Breast epithelium (tissue), 4 donors: ENCODE data around the gene LDLRAD3. TPM values are rescaled to one million over a fixed set of nuclear protein-coding genes. Genes with fewer than 3 reads are reported as not detected.
A peak's percentile ranks its signal among the peaks of the same experiment; 100 is the strongest.

Experiments used
- DNase-seq, 2 donors: peaks; one replicate each; pipeline ENCODE4 v3.0.0-alpha.2; 2019; ENCODE audit warnings: low spot score in 2 of 2
- H3K27ac ChIP-seq, 2 donors: fragments of 200-600 bp; sonication (generic) in 1 of 2; one replicate each; pipeline ENCODE4 v1.5.1; 2016 to 2019; ENCODE audit warnings: mild to moderate bottlenecking in 1 of 2
- H3K27me3 ChIP-seq, 2 donors: fragments of 200-600 bp; sonication (generic) in 1 of 2; one replicate each; pipeline versions ENCODE4 v1.5.1 to v1.6.0; 2017 to 2019; ENCODE audit warnings: control low read depth in 1 of 2, mild to moderate bottlenecking in 1 of 2
- H3K36me3 ChIP-seq: fragments of 200-600 bp; one replicate; pipeline ENCODE4 v1.5.1; 2019
- H3K4me1 ChIP-seq, 2 donors: fragments of 200-600 bp; sonication (generic); one replicate each; pipeline ENCODE4 v1.5.1; 2016 to 2019; ENCODE audit warnings: control low read depth in 1 of 2
- H3K4me3 ChIP-seq, 3 donors: fragments of 200-600 bp; sonication (generic); 1 replicate in 2 of 3; 2 replicates in 1 of 3; pipeline ENCODE4 v1.5.1; 2016 to 2019; ENCODE audit warnings: mild to moderate bottlenecking in 3 of 3, moderate library complexity in 2 of 3
- H3K9me3 ChIP-seq, 2 donors: fragments of 200-600 bp; sonication (generic) in 1 of 2; one replicate each; pipeline ENCODE4 v1.5.1; 2016 to 2019; ENCODE audit warnings: control low read depth in 1 of 2
- POLR2A ChIP-seq: fragments of 450-650 bp; IDR thresholded peaks from one replicate; pipeline ENCODE4 v1.6.1; 2016; ENCODE audit warnings: antibody characterized with exemption, mild to moderate bottlenecking, moderate library complexity
- POLR2AphosphoS5 ChIP-seq, 3 donors: sonication (generic); formaldehyde crosslinking; IDR thresholded peaks; one replicate each; pipeline ENCODE4 v1.6.1; 2017; ENCODE audit warnings: antibody characterized with exemption in 3 of 3
- intact Hi-C: fragments of 100-400 bp; cut with DNase I; formaldehyde crosslinking; loops from one replicate; pipeline ENCODE4 v1.15.1; 2023; ENCODE audit warnings: low total_unique reads
- total RNA-seq, 3 donors: library from RNA; depleted of rRNA; stranded (reverse); fragments of >200 nt; gene quantifications; one replicate each; pipeline ENCODE4 v1.1.0, GENCODE V29; 2016
- TF ChIP-seq, protein P1 (sequence below), 3 donors: fragments of 450-650 bp; IDR thresholded peaks; one replicate each; pipeline ENCODE4 v1.5.1; 2016 to 2017; ENCODE audit warnings: antibody characterized with exemption in 3 of 3, mild to moderate bottlenecking in 3 of 3, moderate library complexity in 3 of 3

The LDLRAD3 gene
- total RNA-seq, 3 donors from 2014 or later, result 20.3 to 45.4 (median 40.6) TPM

DNA sequence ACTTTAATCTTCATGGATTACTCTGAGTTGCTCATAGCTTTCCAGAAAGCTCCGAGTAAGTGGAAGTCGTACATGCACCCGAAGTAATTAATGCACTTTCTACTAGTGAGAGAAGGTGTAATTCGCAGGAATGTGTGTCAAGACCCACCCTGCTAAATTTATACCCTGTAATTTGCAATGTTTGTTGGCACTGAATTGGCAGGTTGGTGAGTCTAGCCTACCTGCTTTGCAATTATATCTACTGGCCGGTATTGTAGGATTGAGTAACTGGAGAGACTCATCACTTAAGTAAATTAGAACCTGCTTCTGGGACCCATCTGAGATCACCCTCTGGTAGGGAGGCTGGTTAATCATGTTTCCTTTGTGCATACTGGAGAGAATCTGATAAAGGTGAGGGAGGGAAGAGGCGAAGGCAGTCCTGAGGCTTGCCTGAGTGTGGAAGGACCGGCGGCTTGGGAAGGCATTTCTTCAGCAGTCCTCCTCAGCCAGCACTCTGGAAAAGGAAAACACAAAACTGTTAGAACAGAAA, 63.3 kb downstream of the LDLRAD3 start:
- H3K27ac ChIP-seq, result peak overlapping the region; percentile 41 to 58
- intact Hi-C loops, result no loop called here

DNA sequence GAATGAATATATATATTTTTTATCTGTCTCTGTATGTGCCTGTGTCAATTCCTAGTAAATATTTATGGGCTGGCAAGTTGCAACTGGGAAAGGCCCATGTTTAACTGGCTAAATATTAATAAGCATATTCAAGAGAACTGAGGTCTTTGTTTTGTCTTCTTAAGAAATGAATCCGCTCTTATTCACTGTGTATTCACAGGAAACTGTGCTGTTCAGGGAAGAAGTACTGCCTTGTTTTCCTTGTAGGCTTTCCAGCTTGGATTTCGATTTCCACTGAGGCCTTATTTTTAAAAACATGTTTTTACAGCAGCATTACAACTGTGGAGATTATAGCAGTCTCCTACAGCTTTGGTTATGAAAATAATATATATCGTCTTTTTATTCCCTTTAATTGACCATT, 64.7 kb downstream of the LDLRAD3 start:
- intact Hi-C loops, result no loop called here
- no peak for TF ChIP-seq POLR2AphosphoS5 (IDR thresholded peaks at IDR 0.05)
- no peak for TF ChIP-seq POLR2A
- TF ChIP-seq, protein P1, sequence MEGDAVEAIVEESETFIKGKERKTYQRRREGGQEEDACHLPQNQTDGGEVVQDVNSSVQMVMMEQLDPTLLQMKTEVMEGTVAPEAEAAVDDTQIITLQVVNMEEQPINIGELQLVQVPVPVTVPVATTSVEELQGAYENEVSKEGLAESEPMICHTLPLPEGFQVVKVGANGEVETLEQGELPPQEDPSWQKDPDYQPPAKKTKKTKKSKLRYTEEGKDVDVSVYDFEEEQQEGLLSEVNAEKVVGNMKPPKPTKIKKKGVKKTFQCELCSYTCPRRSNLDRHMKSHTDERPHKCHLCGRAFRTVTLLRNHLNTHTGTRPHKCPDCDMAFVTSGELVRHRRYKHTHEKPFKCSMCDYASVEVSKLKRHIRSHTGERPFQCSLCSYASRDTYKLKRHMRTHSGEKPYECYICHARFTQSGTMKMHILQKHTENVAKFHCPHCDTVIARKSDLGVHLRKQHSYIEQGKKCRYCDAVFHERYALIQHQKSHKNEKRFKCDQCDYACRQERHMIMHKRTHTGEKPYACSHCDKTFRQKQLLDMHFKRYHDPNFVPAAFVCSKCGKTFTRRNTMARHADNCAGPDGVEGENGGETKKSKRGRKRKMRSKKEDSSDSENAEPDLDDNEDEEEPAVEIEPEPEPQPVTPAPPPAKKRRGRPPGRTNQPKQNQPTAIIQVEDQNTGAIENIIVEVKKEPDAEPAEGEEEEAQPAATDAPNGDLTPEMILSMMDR (IDR thresholded peaks at IDR 0.05), result no peak
- Histone ChIP-seq H3K4me1 (peaks cover 0 to 15% of the 10 kb centered on the region in 2 donors), H3K27me3 (no peaks in the 10 kb centered on the region), H3K36me3 (no peaks in the 10 kb centered on the region), H3K4me3 (no peak overlapping the region), H3K9me3 (peaks cover 0 to 7% of the 10 kb centered on the region in 2 donors), H3K27ac (peak overlapping the region in 1 of 2 donors; percentile 58)
- no peak for DNase-seq

More for the DNA sequence above, 63.3 kb downstream of the LDLRAD3 start:
- TF ChIP-seq POLR2A, result no peak
- TF ChIP-seq, protein P1 (IDR thresholded peaks at IDR 0.05), result no peak
- TF ChIP-seq POLR2AphosphoS5 (IDR thresholded peaks at IDR 0.05), result no peak
- Histone ChIP-seq H3K4me1 (peaks cover 0 to 15% of the 10 kb centered on the region in 2 donors), H3K36me3 (no peaks in the 10 kb centered on the region), H3K27me3 (no peaks in the 10 kb centered on the region), H3K4me3 (no peak overlapping the region), H3K9me3 (peaks cover 0 to 7% of the 10 kb centered on the region in 2 donors)
- DNase-seq, result no peak

DNA sequence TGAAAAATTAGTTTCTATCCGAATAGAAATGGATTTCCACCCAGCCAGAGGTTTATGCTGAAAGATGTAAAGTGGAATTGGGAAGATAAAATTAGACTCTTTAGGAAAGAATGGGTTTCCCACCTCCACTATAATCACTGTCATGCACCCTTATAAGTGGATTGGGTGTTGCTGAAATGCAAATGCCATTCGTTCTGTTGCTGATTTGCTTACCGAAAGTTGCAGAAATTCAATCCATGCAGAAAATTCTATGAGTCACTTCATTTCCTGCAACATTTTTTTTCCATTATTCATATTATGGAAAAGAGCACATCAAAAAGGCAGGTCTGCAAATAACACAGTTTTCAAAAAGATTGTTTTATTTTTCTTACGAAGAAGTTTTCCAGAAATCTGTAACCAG, 65.6 kb downstream of the LDLRAD3 start:
- H3K36me3 ChIP-seq, result no peaks in the 10 kb centered on the region
- H3K4me1 ChIP-seq, result peaks cover 0 to 15% of the 10 kb centered on the region in 2 donors
- TF ChIP-seq, protein P1 (IDR thresholded peaks at IDR 0.05), result no peak
- no peak for TF ChIP-seq POLR2AphosphoS5 (IDR thresholded peaks at IDR 0.05)
- no peak for TF ChIP-seq POLR2A
- H3K9me3 ChIP-seq, result peaks cover 0 to 5% of the 10 kb centered on the region in 2 donors
- H3K27ac ChIP-seq, result peak overlapping the region in 1 of 2 donors; percentile 58
- no peak for DNase-seq
- intact Hi-C loops, result no loop called here
- no peak overlapping the region for H3K4me3 ChIP-seq
- no peaks in the 10 kb centered on the region for H3K27me3 ChIP-seq

DNA sequence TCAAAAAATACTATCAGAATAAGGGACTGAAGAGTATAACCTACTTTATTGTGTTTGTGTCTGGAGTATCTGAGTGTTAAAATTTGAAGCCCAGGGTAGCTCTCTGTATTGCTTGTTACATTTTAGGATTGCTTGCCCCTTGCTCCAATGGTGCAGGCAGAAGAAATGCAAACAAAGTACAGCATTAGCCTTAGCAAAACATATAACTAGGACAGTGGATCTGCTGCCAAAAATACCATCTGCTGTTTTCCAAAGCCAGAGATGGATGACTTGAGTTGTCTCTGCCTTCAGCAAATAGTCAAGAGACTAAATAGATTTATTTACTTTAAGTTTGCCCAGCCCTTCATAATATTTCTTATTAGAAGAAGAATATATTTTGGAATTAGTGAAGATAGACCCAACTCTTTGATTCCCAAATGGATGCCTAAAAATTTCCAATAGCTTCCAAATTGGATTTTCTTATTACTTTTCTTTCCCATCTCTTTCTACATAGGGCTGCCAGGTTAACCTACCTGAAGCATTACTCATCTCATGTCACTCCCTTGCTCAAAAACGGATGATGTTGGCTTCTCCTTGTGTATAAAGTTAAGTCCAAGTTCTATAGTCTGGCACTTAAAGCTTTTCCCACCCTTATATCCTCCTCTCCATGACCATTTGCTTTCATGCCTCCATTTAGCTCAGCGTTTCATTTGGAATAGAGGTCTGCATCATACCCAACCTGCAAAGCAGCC, 66.3 kb downstream of the LDLRAD3 start:
- peak overlapping the region in 1 of 2 donors; percentile 8 for H3K27ac ChIP-seq
- peaks cover 0 to 15% of the 10 kb centered on the region in 2 donors for H3K4me1 ChIP-seq
- no peak overlapping the region for H3K4me3 ChIP-seq
- DNase-seq, result no peak
- TF ChIP-seq, protein P1 (IDR thresholded peaks at IDR 0.05), result no peak
- no peak for TF ChIP-seq POLR2A
- TF ChIP-seq POLR2AphosphoS5 (IDR thresholded peaks at IDR 0.05), result no peak
- intact Hi-C loops, result no loop called here
- no peaks in the 10 kb centered on the region for H3K9me3 ChIP-seq
- H3K27me3 ChIP-seq, result no peaks in the 10 kb centered on the region
- no peaks in the 10 kb centered on the region for H3K36me3 ChIP-seq

DNA sequence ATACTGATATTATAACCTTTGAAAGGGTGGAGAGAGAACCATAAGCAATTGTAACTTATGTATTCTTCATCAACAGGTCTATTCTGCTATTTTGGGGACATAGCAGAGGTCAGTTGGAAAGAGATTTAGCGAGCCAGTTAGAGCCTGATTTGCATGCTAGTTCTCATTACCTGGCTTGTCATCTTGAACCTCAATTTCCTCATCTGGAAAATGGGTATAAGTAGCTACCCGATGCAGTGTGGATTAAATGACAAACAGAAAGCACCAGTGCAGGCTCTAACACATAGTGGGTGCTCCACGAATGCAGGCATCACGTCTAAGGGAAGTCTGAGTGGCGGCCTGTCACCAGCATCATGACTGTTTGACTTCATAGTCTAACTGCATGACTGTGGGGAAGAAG, 67.7 kb downstream of the LDLRAD3 start:
- H3K27ac ChIP-seq, result no peak overlapping the region
- H3K4me3 ChIP-seq, result no peak overlapping the region
- no peak for TF ChIP-seq POLR2AphosphoS5 (IDR thresholded peaks at IDR 0.05)
- TF ChIP-seq POLR2A, result no peak
- TF ChIP-seq, protein P1 (IDR thresholded peaks at IDR 0.05), result no peak
- no peaks in the 10 kb centered on the region for H3K36me3 ChIP-seq
- H3K27me3 ChIP-seq, result no peaks in the 10 kb centered on the region
- intact Hi-C loops, result no loop called here
- H3K9me3 ChIP-seq, result no peaks in the 10 kb centered on the region
- DNase-seq, result no peak
- H3K4me1 ChIP-seq, result peaks cover 3 to 15% of the 10 kb centered on the region in 2 donors
